ENCODE measurements around the gene EXOSC2. TPM values are rescaled to one million over a fixed set of nuclear protein-coding genes. Genes with fewer than 3 reads are reported as not detected.

Gene EXOSC2
- total RNA-seq, 3 donors from 2014 or later (not counting 1 experiment from before 2014, with no cell fraction given): 40.7 to 49.0 (median 47.1) TPM

DNA sequence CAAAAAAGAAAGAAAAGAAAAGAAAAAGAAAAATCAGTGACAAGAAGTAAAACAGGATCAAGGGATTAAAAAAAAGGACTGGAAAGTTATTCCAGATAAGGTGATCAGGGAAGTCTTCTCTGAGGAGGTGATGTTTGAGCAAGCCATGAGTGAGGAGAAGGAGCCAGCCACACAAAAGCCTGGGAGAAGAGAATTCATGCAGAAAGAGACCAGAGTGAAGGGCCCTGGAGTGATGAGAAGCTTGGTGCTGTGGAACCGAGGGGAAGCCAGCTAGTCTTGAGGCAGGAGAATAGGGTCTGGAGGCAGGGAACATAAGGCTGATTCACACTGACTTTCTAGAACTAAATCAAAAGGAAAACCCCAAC lies 4.0 kb upstream of the EXOSC2 start:
- TF ChIP-seq CTCF (IDR thresholded peaks at IDR 0.05): no peak
- peaks cover 15 to 17% of the 10 kb centered on the region in 2 donors for H3K4me1 Mint-ChIP-seq
- intact Hi-C loops (cut with micrococcal nuclease): no loop called here

GRCh38 chr9:130689937-130690700 lies 3.5 kb upstream of the EXOSC2 start:
- no peak overlapping the region for H3K27ac ChIP-seq (ENCODE audit: low read length)
- H3K4me1 ChIP-seq (ENCODE audit: control insufficient read depth, insufficient read depth, low read length): peaks cover 22% of the 10 kb centered on the region
- Mint-ChIP-seq H3K36me3 (peaks cover 6% of the 10 kb centered on the region), H3K4me3 (peak overlapping the region; percentile 0), H3K27ac (no peak overlapping the region), H3K4me1 (peaks cover 19 to 21% of the 10 kb centered on the region in 2 donors), H3K27me3 (ENCODE audit: low read depth in 2 of 2) (peaks cover 0 to 5% of the 10 kb centered on the region in 2 donors), H3K9me3 (no peaks in the 10 kb centered on the region)
- intact Hi-C loops (cut with micrococcal nuclease): no loop called here
- no peak for TF ChIP-seq CTCF (IDR thresholded peaks at IDR 0.05)
- 84% methylated on average over 13 of the region's 15 CpGs for WGBS (ENCODE audit: insufficient coverage)
- H3K36me3 ChIP-seq (ENCODE audit: control insufficient read depth, insufficient read depth, low read length): no peaks in the 10 kb centered on the region
- H3K4me3 ChIP-seq (ENCODE audit: low read length): no peak overlapping the region
- H3K27me3 ChIP-seq (ENCODE audit: control insufficient read depth, insufficient read depth, low read length): no peaks in the 10 kb centered on the region
- H3K9me3 ChIP-seq (ENCODE audit: control insufficient read depth, insufficient read depth, low read length): no peaks in the 10 kb centered on the region
- DNase-seq: no peak
- ATAC-seq: no peak

More for the DNA sequence above, 4.0 kb upstream of the EXOSC2 start:
- Mint-ChIP-seq H3K36me3 (peaks cover 6% of the 10 kb centered on the region), H3K27me3 (ENCODE audit: low read depth in 2 of 2) (peaks cover 0 to 5% of the 10 kb centered on the region in 2 donors), H3K4me3 (no peak overlapping the region), H3K27ac (no peak overlapping the region), H3K9me3 (no peaks in the 10 kb centered on the region)
- Histone ChIP-seq H3K9me3 (ENCODE audit: control insufficient read depth, insufficient read depth, low read length) (no peaks in the 10 kb centered on the region), H3K36me3 (ENCODE audit: control insufficient read depth, insufficient read depth, low read length) (no peaks in the 10 kb centered on the region), H3K27me3 (ENCODE audit: control insufficient read depth, insufficient read depth, low read length) (no peaks in the 10 kb centered on the region), H3K4me1 (ENCODE audit: control insufficient read depth, insufficient read depth, low read length) (peaks cover 16% of the 10 kb centered on the region), H3K27ac (ENCODE audit: low read length) (no peak overlapping the region), H3K4me3 (ENCODE audit: low read length) (no peak overlapping the region)
- 56% methylated on average over 1 of the region's 1 CpG for WGBS (ENCODE audit: insufficient coverage)
- ATAC-seq (no peak), DNase-seq (no peak)

- ATAC-seq: no peak
- 80% methylated on average over 25 of the region's 25 CpGs for WGBS (ENCODE audit: insufficient coverage)
Measured at GRCh38 chr9:130692321-130692720, 1.3 kb upstream of the EXOSC2 start.

More at GRCh38 chr9:130692321-130692720, 1.3 kb upstream of the EXOSC2 start:
- intact Hi-C loops (cut with micrococcal nuclease): no loop called here
- Histone ChIP-seq H3K27ac (ENCODE audit: low read length) (no peak overlapping the region), H3K27me3 (ENCODE audit: control insufficient read depth, insufficient read depth, low read length) (no peaks in the 10 kb centered on the region), H3K4me1 (ENCODE audit: control insufficient read depth, insufficient read depth, low read length) (peaks cover 23% of the 10 kb centered on the region), H3K36me3 (ENCODE audit: control insufficient read depth, insufficient read depth, low read length) (peaks cover 14% of the 10 kb centered on the region), H3K4me3 (ENCODE audit: low read length) (no peak overlapping the region), H3K9me3 (ENCODE audit: control insufficient read depth, insufficient read depth, low read length) (no peaks in the 10 kb centered on the region)
- Mint-ChIP-seq H3K27me3 (ENCODE audit: low read depth in 2 of 2) (peaks cover 0 to 5% of the 10 kb centered on the region in 2 donors), H3K9me3 (no peaks in the 10 kb centered on the region), H3K36me3 (peaks cover 19% of the 10 kb centered on the region), H3K4me3 (peak overlapping the region; percentile 73), H3K4me1 (peaks cover 33 to 39% of the 10 kb centered on the region in 2 donors), H3K27ac (no peak overlapping the region)
- no peak for DNase-seq
- no peak for TF ChIP-seq CTCF (IDR thresholded peaks at IDR 0.05)
